HUES48 (cell line): ENCODE results near the gene ASB1.
"Not testable (repeated sequence)": the region's sequence is repeated elsewhere in the genome, so short reads cannot be mapped to it uniquely, and the experiment has no call there.

Experiments
- H3K27ac ChIP-seq: one replicate; pipeline ENCODE4 v1.7.0; 2013; ENCODE audit warnings: low read depth, low read length, inconsistent platforms
- H3K27me3 ChIP-seq: 2 replicates; pipeline ENCODE4 v1.6.1; 2013; ENCODE audit warnings: mild to moderate bottlenecking, low read length; ENCODE audit not compliant: control insufficient read depth, insufficient read depth
- H3K36me3 ChIP-seq: 2 replicates; pipeline ENCODE4 v1.6.1; 2013; ENCODE audit warnings: low read length; ENCODE audit not compliant: control insufficient read depth, insufficient read depth
- H3K4me1 ChIP-seq: 2 replicates; pipeline ENCODE4 v1.6.1; 2013; ENCODE audit warnings: mild to moderate bottlenecking, low read length; ENCODE audit not compliant: control insufficient read depth, insufficient read depth
- H3K4me3 ChIP-seq: 2 replicates; pipeline ENCODE4 v1.5.1; 2013; ENCODE audit warnings: mild to moderate bottlenecking, low read depth, low read length
- H3K9ac ChIP-seq: 2 replicates; pipeline ENCODE4 v1.6.1; 2013; ENCODE audit warnings: mild to moderate bottlenecking, low read depth, low read length, moderate library complexity
- H3K9me3 ChIP-seq: 2 replicates; pipeline ENCODE4 v1.6.1; 2013; ENCODE audit warnings: low read length; ENCODE audit not compliant: control insufficient read depth, insufficient read depth

ASB1 gene

DNA sequence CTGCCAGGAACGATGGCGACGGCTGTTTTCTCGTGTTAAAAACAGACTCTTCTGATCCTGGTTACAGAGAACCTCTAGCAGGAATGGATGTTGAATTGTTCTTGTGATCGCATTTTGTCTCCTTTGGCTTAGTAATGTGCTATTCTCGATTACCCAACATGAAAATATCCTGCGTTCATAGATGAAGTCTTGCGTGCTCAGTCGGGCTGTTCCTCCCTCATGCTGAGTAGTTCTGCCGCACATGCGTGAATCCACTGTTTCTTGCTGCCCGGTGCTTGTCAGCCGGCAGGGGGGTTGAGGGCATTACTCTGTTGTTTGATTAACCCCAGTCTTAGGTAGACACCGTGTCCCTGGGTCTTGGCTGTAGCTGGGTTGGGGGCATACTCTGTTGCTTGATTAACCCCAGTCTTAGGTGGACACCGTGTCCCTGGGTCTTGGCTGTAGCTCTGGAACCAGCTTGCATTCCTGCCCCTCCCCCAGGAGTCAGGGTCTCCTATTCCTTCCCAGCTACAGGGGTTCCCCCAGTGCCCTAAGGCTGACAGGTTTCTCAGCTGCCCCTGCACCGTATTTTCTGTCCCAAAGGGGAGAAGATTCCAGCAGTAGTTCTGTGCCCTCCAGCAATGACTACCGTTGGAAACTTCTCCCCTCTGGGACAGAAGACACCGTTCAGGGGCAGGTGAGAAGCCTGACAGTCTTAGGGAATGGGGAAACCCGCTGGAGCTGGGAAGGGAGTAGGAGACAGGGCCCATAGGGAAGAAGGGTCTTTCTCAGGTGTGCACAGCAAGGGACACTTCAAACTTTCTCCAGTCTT lies 22.1 kb upstream of the ASB1 start:
- peaks cover 4% of the 10 kb centered on the region; the same call in 1 of the 2 replicates for H3K4me1 ChIP-seq
- no peak overlapping the region for H3K9ac ChIP-seq
- no peaks in the 10 kb centered on the region for H3K27me3 ChIP-seq
- peaks cover 1% of the 10 kb centered on the region; the same call in 1 of the 2 replicates for H3K36me3 ChIP-seq
- no peaks in the 10 kb centered on the region for H3K9me3 ChIP-seq
- no peak overlapping the region for H3K4me3 ChIP-seq
- H3K27ac ChIP-seq = no peak overlapping the region

DNA sequence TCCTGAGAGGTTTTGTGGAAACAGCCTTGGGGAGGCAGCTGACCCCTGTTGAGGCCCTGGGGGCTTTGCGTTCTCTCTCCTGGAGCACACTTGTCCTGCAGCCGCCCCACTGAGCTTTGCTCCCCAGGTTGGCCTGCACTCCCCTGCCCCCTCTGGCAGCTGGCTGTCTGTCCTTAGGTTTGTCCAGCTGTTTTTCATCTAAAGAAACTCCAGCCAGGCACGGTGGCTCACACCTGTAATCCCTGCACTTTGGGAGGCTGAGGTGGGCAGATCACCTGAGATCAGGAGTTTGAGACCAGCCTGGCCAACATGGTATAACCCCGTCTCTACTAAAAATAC lies 21.5 kb upstream of the ASB1 start:
- H3K36me3 ChIP-seq, H3K27ac ChIP-seq, H3K27me3 ChIP-seq, H3K4me1 ChIP-seq, H3K4me3 ChIP-seq, H3K9me3 ChIP-seq, H3K9ac ChIP-seq: not testable (repeated sequence)

DNA sequence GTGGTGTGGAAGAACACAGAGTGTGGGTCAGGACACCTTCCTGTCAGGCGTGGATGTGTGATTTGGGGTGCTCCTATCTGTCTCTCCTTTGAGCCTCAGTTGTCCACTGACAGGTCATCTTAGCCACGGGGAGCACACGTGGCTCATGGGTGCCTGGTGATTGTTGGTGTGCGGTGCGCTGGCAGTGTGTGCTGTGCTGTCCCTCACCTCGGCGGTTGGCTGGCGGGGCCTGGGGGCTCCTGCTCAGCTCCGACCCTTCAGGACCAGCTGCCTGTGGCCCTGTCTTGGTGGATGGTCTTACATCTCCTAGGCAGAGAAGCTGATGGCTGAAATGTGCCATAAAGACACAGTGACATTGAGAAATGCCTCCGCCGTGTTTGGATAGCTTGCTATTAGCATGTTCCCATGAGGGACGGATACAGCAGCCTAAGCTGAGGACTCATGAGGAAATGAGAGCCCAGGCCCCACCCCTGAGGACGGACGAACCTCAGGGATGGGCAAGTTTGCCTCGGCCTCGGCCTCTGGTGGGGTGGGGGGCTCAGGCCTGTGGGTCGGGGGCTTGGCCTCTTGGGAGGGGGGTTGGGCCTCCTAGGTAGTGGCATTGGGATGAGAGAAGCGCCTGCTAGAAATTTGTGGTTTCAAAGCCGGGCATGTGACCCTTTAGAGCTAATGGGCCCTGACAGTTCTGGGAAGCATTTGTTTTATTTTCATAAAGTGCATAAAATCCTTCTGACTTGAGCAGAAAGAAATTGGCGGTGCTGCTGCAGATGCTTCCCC lies 20.3 kb upstream of the ASB1 start:
- Histone ChIP-seq H3K9ac (no peak overlapping the region), H3K4me1 (peaks cover 4% of the 10 kb centered on the region; the same call in 1 of the 2 replicates), H3K4me3 (no peak overlapping the region), H3K27me3 (no peaks in the 10 kb centered on the region), H3K27ac (no peak overlapping the region), H3K9me3 (no peaks in the 10 kb centered on the region), H3K36me3 (no peaks in the 10 kb centered on the region)

DNA sequence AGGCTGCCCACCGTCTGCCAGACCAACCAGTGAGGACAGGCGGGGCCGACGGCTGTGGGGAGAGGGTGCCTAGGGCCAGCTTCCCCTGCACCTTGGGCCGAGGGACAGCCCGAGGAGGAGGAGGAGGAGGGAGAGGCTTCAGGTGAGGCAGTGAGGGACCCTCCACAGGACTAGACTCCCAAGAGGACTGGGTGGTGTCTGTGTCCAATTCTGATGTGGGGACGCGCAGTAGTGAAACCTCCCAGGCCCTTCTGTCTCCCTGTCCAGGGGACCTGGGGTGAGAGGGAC lies 19.8 kb upstream of the ASB1 start:
- Histone ChIP-seq H3K27ac (no peak overlapping the region), H3K27me3 (no peaks in the 10 kb centered on the region), H3K4me3 (no peak overlapping the region), H3K4me1 (peaks cover 4% of the 10 kb centered on the region; the same call in 1 of the 2 replicates), H3K36me3 (no peaks in the 10 kb centered on the region), H3K9ac (no peak overlapping the region), H3K9me3 (no peaks in the 10 kb centered on the region)

DNA sequence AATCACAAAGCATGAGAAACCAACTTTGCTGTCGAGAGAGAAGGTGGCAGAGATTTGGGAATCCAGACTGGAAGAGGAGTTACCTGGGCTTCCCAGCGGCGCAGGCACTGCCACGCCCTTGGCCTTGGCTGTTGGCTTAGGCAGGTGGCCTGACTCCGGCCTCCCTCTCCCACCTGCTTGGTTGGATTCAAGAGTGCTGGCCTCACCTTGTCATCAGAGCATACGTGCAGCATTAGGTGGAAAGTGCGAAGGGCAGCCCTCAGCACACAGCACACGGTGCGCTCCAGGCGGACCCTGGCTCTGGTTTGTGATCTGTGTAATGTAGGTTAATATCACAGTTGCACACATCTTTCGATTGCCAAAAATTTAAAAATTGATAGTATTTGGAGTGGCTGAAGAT lies 19.2 kb upstream of the ASB1 start:
- Histone ChIP-seq H3K27ac (no peak overlapping the region), H3K36me3 (no peaks in the 10 kb centered on the region), H3K9ac (no peak overlapping the region), H3K4me1 (peaks cover 4% of the 10 kb centered on the region; the same call in 1 of the 2 replicates), H3K27me3 (no peaks in the 10 kb centered on the region), H3K9me3 (no peaks in the 10 kb centered on the region), H3K4me3 (no peak overlapping the region)

DNA sequence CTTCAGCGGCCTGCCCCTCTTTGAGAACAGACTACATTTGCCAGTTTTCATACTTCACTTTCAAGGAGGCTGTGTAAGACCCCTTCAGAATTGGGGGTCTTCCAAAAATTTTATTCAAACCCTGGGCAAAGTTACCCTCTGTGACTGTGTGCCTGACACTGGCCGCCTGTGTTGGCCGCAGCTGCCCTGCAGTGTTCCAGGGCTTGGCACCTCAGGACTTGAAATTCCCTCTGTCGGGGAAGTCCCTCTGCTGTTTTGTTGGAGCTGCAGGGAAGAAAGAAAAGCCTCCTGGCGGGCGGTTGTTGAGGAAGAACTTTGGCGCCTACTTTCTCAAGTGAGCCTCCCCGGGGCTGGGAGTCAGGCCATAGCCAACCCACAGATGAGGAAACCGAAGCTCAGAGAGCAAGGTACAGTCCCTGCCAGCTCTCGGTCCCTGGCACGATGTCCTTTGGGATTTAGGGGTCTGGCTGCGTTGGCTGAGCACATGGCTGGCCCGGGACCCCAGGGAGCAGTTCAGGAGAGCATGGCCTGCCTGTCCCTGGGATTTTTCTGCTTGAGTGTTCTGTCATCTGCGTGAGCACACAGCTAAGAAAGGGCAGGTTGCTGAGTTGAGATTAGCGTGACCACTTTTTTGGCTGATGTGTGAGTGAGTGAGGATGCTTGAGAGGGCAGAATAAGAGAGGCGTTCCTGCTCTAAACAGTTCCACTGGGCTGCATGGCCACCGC lies 17.9 kb upstream of the ASB1 start:
- H3K4me3 ChIP-seq = no peak overlapping the region
- no peaks in the 10 kb centered on the region for H3K9me3 ChIP-seq
- no peaks in the 10 kb centered on the region for H3K27me3 ChIP-seq
- no peak overlapping the region for H3K27ac ChIP-seq
- H3K4me1 ChIP-seq = peaks cover 4% of the 10 kb centered on the region; the same call in 1 of the 2 replicates
- no peak overlapping the region for H3K9ac ChIP-seq
- no peaks in the 10 kb centered on the region for H3K36me3 ChIP-seq

DNA sequence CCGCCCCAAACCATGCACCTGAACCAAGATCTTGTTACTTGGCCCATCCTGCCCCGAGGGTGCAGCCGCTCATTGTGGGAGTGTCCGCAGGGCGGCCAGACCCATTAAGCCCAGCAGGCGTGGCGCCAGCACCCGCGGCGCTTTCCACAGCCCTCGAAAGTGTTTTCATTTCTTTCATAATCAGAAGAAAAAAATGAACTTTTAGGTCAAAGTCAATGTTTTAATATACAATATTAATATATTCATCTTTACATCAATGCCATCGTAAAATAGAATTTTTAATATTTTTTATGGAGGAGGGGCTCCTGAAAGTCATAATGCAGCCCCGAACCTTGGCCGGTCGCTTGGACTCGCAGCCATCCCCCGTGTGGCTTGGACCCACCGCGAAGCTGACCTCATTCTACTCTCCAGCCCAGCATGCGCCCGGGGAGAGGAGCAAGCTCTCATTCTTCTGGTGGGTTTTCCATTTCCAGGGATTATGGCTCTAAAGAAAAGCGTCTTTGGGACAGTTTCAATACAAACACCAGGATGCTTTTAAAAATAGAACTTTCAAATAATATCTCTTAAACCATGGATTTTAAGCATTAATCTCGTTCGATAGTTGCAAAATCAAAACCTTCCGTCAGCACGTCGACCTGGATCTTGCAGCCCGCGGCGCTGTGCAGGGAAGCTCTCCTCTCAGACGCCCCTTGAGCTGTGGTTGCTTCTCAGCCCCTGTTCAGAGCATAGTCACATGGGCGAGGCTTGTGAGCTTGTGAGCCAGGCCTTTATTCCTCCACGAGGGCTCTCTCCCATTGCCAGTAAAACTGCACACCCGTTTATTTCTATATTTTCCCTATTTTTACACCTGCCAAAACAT lies 17.2 kb upstream of the ASB1 start:
- Histone ChIP-seq H3K36me3 (no peaks in the 10 kb centered on the region), H3K9me3 (no peaks in the 10 kb centered on the region), H3K27ac (no peak overlapping the region), H3K4me1 (peaks cover under 1% of the 10 kb centered on the region; the same call in 1 of the 2 replicates), H3K27me3 (no peaks in the 10 kb centered on the region), H3K4me3 (no peak overlapping the region), H3K9ac (no peak overlapping the region)

DNA sequence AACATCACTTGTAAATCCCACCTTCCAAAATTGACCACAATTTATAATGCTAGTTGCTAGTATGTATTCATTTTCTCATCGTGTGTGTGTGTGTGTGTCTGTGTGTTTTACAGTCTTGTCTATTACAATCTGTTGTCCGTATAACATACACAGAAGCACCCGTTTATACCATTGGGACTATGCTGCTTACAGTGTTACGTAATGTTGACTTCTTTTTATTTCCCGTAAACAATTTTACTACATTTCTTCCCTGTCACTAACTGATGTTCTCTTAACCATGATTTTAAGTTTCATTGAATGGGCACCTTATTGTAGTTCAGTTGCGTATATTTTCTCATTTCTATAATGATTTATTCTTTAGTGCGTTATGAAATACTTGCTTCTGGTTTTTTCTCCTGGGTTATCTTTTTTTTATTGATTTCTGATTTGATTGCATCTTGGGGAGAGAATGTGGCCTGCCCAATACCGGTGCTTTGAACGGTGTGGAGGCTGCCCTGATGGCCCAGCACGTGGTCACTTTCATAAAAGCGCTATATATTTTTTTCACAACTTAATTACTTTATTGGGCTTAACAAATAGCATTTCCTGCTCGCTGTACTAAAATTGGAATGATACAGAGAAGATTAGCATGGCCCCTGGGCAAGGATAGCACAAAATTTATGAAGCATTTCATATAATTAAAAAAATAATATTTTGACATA lies 14.5 kb upstream of the ASB1 start:
- Histone ChIP-seq H3K27ac (no peak overlapping the region), H3K4me1 (0 out of 2 replicates have a peak, but pooled peaks cover 3% of the 10 kb centered on the region), H3K27me3 (no peaks in the 10 kb centered on the region), H3K4me3 (no peak overlapping the region), H3K9ac (no peak overlapping the region), H3K36me3 (no peaks in the 10 kb centered on the region), H3K9me3 (peaks cover 8% of the 10 kb centered on the region)

DNA sequence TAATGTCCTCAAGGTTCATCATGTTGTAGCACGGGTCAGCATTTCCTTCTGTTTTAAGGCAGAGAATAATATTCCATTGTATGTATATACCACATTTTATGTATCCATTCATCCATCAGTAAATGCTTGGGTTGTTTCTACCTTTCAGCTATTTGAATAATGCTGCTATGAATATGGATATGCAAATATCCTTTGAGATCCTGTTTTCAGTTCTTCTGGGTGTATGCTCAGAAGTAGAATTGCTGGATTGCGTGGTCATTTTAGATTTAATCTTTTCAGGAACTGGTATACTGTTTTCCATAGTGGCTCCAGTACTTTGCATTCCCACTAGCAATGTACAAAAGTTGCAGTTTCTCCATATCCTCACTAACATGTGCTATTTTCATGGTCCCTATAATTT lies 13.4 kb upstream of the ASB1 start:
- no peak overlapping the region for H3K27ac ChIP-seq
- H3K9ac ChIP-seq = no peak overlapping the region
- H3K4me3 ChIP-seq = no peak overlapping the region
- H3K4me1 ChIP-seq = 0 out of 2 replicates have a peak, but pooled peaks cover 3% of the 10 kb centered on the region
- peaks cover 8% of the 10 kb centered on the region for H3K9me3 ChIP-seq
- no peaks in the 10 kb centered on the region for H3K27me3 ChIP-seq
- no peaks in the 10 kb centered on the region for H3K36me3 ChIP-seq
